Islet of Langerhans (tissue), 1 donor: ENCODE data around the gene MAS1L.
A peak's percentile ranks its signal among the peaks of the same experiment; 100 is the strongest.

ENCODE experiments used
- FAIRE-seq: peaks from one replicate; lab custom pipeline; 2011; peaks lifted over from hg19 to GRCh38; lab: Jason Lieb, UNC

The MAS1L gene, protein sequence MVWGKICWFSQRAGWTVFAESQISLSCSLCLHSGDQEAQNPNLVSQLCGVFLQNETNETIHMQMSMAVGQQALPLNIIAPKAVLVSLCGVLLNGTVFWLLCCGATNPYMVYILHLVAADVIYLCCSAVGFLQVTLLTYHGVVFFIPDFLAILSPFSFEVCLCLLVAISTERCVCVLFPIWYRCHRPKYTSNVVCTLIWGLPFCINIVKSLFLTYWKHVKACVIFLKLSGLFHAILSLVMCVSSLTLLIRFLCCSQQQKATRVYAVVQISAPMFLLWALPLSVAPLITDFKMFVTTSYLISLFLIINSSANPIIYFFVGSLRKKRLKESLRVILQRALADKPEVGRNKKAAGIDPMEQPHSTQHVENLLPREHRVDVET

GRCh38 chr6:29487660-29488059, at the start of gene MAS1L:
MAS1L (minus strand) TSS chr6:29487956; CDS start chr6:29487902, 54 bp downstream.
- FAIRE-seq, result no peak

- FAIRE-seq, result no peak
Measured at GRCh38 chr6:29532320-29532951, 44.7 kb upstream of the MAS1L start.

- no peak for FAIRE-seq
Measured at GRCh38 chr6:29531668-29532067, 43.9 kb upstream of the MAS1L start.

DNA sequence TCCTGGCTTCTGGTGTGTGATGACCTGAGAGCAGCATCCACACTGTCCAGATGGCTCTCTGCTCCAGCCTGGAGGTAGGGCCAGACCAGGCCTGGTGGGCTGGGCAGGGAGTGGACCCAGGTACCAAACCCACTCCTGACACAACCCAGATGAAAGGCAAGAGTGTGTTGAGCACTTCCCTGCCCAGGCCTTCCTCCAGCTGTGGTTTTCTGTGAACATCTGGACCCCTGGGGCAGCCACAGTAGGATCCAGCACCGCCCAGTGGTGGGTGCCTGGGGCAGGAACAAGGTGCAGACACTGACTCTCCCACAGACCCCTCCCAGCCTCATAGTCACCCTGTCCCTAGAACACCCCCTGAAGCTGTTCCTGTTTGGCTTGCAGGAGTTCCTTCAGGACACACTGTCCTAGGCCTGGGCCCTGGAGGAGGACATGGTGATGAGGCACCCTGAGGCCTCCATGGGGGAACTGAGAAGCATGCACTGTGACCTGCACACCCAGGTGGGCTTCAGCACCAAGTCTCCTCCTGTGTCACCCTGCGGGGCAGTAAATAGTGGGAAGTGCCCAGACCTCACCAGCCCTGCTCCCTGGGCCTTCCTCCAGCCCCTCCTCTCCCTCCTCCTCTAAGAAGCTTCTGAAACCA, 43.0 kb upstream of the MAS1L start:
- no peak for FAIRE-seq

GRCh38 chr6:29529956-29530355, 42.2 kb upstream of the MAS1L start:
- FAIRE-seq, result no peak

DNA sequence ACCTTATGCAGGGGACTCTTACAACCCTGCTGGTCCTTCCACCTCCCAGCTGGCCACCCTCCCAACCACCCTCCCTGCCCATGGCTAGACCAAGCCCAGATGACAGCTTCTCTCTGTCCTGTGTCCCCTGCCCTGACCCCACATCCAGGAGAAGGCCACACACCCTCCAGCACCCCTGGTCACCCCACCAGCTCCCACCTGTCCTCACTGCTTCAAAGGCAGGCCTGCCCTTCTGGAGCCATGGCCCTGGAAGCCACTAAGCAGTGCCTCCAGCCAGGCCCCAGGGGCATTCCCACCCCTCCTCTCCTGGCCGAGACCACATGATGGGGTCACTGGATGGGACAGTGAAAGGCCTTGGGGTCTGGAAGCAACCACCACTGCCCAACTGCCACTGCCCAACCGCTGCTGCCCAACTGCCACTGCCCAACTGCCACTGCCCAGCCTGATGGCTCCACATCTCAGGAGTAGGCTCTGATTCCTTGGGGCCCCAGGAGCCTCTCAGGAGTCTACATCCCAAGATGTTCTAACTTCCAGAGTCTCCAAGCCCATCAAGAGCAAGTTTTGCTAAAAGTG, 41.3 kb upstream of the MAS1L start:
- no peak for FAIRE-seq

GRCh38 chr6:29528300-29528931, 40.7 kb upstream of the MAS1L start:
- FAIRE-seq, result no peak

GRCh38 chr6:29527564-29527963, 39.8 kb upstream of the MAS1L start:
- FAIRE-seq, result no peak

DNA sequence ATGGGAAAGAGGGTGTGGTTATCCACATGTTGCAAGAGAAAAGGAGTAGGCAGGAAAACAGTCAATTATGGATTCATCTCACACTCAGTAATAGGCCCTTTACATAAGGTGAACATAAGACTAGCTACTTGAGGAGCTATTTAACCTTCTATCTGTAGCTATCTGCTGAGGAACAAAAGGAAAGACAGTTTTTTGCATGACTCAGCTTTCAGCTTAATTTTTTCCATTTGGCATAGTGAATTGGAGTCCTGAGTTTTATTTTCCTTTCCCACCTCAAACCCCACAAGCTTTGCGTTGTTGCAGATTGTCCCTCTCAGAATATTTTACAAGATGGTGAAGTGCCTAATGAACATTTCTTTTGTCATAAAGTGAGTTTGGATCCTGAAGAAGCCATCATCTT, 39.4 kb upstream of the MAS1L start:
- FAIRE-seq, result no peak

DNA sequence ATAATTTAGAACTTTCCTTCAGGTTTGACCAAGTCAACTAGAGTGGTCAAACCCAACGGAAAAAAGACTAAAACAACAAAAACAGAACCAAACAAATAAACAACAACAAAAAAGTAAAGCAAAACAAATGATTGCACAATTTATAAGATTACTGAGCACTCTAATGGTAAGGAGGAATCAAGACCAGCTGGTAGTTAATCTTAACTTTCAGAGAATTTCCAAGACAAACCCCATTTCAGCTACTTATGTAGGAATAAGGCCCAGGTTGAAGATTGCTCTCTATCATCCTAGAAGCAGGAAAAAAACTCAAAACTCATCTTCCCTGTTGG, 37.5 kb upstream of the MAS1L start:
- no peak for FAIRE-seq

GRCh38 chr6:29524444-29525310, 36.9 kb upstream of the MAS1L start:
- FAIRE-seq, result no peak

DNA sequence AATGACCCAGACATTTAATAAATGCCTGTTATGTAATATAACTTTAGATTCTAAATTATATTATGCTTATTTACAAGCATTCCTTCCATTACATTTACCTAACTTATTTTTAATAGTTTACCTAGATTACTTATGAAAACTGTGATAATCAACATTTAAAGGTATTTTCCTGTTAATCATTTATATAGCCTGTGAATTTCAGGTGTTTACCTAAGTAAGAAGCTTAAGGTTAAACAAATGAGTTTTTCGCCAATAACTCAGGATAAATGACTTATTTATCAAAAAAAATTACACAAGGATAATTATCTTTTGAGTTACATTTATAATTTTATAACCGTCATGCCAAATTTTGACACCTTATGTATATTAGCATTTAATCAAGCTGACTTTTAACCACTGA, 36.3 kb upstream of the MAS1L start:
- peak; percentile 85 for FAIRE-seq

DNA sequence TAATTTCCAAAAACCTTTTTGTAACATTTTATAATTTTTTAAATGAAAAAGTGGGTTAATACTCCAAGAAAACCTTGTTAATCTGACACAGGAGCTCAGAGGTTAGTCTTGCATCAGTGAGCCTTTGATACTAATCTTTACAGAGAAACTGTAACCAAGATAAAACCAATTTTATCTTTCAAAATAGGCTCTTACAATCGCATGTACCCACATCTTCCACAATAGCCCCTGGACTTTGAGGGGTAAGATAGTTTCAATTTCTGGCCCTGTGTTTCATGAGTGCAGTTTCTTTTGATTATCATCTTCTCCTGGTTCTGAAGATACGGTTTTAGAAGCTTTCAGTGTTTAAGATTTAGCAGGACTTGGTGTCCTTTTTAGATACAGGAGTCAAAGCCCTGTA, 34.5 kb upstream of the MAS1L start:
- no peak for FAIRE-seq

- FAIRE-seq, result no peak
Measured at GRCh38 chr6:29521006-29521680, 33.4 kb upstream of the MAS1L start.

GRCh38 chr6:29520232-29520631, 32.5 kb upstream of the MAS1L start:
- FAIRE-seq, result no peak

DNA sequence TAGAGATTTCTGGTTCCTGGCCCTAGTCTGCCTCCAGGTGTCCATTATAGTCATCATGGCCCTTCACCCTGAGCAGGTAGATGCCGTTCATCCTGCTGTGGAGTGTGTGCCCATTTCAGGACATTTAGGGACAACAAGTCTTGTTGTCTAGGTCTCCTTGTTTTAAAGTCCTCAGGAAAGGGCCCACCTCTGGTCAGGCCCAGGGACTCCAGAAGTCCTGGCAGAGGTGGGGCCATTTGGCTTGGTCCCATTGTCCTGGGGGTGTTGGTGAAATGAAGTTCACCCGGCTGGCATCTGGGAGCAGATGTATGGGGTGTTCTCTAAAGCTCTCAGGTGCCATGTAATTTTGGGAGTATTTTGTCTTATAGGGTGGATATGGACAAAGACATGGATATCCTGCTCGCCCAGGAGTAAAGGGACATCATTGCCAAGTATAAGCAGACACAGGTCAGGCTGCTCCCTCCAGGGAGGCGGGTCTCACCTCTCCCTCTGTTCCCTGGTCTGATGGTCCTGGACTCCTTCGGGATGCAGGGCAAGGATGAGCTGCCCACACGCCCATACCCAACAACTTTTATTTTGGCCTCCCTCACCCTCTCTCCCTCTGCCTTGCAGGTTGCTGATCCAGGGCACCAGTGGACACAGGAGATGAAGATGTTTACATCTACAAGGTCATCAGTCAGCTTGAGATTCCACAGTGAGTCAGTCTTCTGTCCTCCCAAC, 31.7 kb upstream of the MAS1L start:
- no peak for FAIRE-seq

DNA sequence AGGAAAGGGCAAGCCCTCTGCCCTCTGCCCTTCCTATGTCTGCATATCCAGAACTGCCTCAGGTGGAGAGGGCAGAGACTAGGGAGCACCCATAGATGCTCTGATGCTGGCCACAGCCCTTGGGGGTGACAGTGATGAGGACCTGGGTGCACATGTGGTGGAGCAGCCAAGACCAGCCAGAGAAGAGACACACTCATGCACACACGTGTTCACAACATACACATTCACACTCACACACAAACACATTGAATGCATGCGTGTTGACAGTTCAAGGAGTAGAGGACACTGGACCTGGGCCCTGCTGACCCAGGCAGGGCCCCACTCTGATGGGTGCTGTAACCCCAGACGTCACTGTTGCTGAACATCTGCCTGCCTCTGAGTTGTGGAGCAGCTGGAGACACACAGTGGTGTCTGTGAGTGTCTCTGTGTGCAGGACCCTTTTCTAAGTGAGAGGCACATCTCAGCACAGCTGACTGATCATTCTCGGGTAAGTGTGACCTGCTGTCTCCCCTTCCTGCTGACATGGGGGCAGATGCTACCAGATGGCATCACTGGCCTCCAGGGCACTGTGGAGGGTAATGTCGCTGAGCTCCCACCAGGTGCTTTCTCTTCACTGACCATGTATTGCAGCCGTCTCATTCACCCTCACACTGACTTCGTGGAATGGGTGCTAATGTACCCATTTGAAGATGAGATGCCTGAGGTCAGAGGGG, 30.1 kb upstream of the MAS1L start:
- FAIRE-seq, result no peak

DNA sequence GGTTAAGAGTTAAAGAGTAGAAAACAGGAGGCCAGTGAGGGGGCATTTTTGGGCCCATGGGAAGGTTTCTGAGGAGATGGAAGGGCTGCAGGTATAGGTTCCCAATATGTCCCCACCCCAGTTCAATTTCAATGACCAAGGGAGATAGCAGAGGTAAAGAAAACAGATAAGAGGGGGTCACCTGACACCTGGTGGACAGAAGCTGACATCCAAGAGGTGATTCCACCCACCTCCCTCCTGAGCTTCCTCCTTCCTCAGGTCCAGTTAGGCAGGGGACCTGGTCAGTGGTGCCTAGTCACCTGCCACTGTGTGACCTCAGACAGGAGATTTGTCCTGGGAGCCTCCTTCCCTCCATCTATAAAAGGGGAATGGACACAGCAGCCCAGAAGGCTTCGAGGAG, 29.5 kb upstream of the MAS1L start:
- no peak for FAIRE-seq

GRCh38 chr6:29516108-29516507, 28.4 kb upstream of the MAS1L start:
- no peak for FAIRE-seq

DNA sequence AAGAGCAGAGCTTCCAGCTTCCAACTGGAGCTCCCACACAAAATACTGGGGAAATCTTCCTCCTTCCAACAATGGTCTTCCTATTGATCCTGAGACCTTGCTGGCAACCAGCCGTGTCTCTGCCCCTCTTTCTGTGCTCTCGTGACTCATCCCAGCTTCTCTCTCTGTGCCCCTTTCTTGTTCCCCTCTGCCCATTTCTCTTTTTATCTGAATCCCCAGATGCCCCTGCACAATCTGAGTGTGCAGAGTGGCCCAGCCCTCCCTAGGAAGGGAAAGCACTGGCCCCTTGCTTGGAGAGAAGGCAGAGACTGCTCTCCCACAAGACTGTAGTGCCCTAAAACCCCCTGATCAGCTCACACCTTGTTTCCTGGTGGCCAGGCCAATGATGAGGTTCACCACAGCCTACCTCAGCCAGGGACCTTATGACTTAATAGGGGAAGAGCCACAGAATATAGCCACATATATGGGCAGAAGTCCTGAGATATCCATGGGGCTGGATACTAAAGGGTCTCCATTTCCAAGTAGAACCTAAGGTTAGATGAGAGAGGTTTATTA, 23.1 kb upstream of the MAS1L start:
- FAIRE-seq, result no peak
